Activated CD8-positive, alpha-beta memory T cell treated with anti-CD3 and anti-CD28 coated beads, Interleukin-2, amount 10 ng/mL, durations not matched to agents 7 days and 5 days (primary cell): ENCODE data around the gene HIVEP2. TPM values are rescaled to one million over a fixed set of nuclear protein-coding genes. Genes with fewer than 3 reads are reported as not detected.
"Not testable (repeated sequence)": the region's sequence is repeated elsewhere in the genome, so short reads cannot be mapped to it uniquely, and the experiment has no call there.

Experiments
- ATAC-seq: fragments of 150-1000 bp; cut with Tn5 transposase; one replicate; pipeline ENCODE4 v1.10.0; 2021; ENCODE audit warnings: moderate library complexity
- CTCF ChIA-PET: fragments of 350-600 bp; sonication (Branson Sonifier 250); formaldehyde crosslinking; loops from one replicate; lab custom pipeline; 2021; ENCODE audit warnings: antibody characterized with exemption; lab: Charles Lee
- DNase-seq: peaks from one replicate; pipeline ENCODE4 v3.0.0-alpha.2; 2020
- H3K27ac Mint-ChIP-seq: one replicate; pipeline ENCODE4 v1.8.0; 2021; ENCODE audit warnings: mild to moderate bottlenecking, mixed read lengths
- H3K27me3 Mint-ChIP-seq: one replicate; pipeline ENCODE4 v1.8.0; 2021; ENCODE audit warnings: mixed read lengths
- H3K36me3 Mint-ChIP-seq: one replicate; pipeline ENCODE4 v1.8.0; 2021; ENCODE audit warnings: mild to moderate bottlenecking, mixed read lengths
- H3K4me1 Mint-ChIP-seq: one replicate; pipeline ENCODE4 v1.8.0; 2021; ENCODE audit warnings: mixed read lengths
- H3K4me3 Mint-ChIP-seq: one replicate; pipeline ENCODE4 v1.8.0; 2021; ENCODE audit warnings: mild to moderate bottlenecking, moderate library complexity, mixed read lengths
- H3K9me3 Mint-ChIP-seq: one replicate; pipeline ENCODE4 v1.8.0; 2022; ENCODE audit warnings: low read depth, mixed read lengths
- total RNA-seq, 2 experiments: library from RNA; stranded (reverse); gene quantifications; one replicate each; pipeline ENCODE4 v1.2.3, GENCODE V29; 2021

Gene HIVEP2, protein sequence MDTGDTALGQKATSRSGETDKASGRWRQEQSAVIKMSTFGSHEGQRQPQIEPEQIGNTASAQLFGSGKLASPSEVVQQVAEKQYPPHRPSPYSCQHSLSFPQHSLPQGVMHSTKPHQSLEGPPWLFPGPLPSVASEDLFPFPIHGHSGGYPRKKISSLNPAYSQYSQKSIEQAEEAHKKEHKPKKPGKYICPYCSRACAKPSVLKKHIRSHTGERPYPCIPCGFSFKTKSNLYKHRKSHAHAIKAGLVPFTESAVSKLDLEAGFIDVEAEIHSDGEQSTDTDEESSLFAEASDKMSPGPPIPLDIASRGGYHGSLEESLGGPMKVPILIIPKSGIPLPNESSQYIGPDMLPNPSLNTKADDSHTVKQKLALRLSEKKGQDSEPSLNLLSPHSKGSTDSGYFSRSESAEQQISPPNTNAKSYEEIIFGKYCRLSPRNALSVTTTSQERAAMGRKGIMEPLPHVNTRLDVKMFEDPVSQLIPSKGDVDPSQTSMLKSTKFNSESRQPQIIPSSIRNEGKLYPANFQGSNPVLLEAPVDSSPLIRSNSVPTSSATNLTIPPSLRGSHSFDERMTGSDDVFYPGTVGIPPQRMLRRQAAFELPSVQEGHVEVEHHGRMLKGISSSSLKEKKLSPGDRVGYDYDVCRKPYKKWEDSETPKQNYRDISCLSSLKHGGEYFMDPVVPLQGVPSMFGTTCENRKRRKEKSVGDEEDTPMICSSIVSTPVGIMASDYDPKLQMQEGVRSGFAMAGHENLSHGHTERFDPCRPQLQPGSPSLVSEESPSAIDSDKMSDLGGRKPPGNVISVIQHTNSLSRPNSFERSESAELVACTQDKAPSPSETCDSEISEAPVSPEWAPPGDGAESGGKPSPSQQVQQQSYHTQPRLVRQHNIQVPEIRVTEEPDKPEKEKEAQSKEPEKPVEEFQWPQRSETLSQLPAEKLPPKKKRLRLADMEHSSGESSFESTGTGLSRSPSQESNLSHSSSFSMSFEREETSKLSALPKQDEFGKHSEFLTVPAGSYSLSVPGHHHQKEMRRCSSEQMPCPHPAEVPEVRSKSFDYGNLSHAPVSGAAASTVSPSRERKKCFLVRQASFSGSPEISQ (N-terminal part only)
- 10 to 100 TPM; 24.1 to 28.8 TPM for total RNA-seq

DNA sequence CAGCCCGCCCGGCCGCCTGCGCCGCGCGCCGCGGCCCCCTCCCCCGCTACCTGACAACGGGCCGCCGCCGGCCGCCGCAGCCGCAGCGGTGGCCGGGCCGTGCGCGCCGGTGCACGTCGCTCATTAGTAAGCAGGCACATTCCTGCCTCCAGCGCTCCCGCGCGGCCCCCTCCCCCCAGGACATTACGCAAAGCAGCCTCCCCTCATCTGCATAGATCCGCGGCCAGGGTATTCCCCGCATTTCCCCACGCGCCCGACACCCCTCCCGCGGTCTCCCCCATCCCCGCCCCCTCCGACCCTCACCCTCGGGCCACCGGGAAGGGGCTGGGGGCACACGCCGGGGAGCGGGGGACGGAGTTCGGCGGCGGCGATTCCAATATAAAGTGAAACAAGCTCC, at the start of gene HIVEP2:
Gene HIVEP2 (minus strand): TSS at position 128 of the 397 bp plus-strand sequence. CDS start 170,438 bp downstream, outside the sequence.
- Mint-ChIP-seq H3K27ac (peak within 1 kb of the TSS; percentile 96), H3K9me3 (no peaks in the 10 kb centered on the region), H3K4me1 (peaks cover 43% of the 10 kb centered on the region), H3K36me3 (no peaks in the 10 kb centered on the region), H3K4me3 (peak within 1 kb of the TSS; percentile 84), H3K27me3 (no peaks in the 10 kb centered on the region)
- CTCF ChIA-PET, result interaction anchor here (0.6 to 2.3 kb wide), 3 partner anchors 9 to 89 kb away, joined by 3 to 10 read pairs (median 3); no protein-coding TSS in a partner anchor
- peak; percentile 86 for DNase-seq
- peak; percentile 21 for ATAC-seq

DNA sequence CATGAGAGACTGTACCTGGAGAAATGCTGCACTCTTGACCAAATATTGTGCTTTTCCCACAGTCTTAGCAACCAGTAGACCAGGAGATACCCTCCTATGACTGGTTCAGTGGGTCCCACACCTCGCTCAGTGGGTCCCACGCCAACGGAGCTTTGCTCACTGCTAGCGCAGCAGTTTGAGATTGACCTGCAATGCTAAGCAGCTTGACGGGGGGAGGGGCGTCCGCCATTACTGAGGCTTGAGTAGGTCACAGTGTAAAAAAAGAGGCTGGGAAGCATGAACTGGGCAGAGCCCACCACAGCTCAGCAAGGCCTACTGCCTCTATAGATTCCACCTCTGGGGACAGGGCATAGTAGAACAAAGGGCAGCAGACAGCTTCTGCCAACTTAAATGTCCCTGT, 49.0 kb upstream of the HIVEP2 start:
- Mint-ChIP-seq H3K4me3 (no peak overlapping the region), H3K27ac (no peak overlapping the region), H3K9me3 (peaks cover 2% of the 10 kb centered on the region), H3K27me3 (no peaks in the 10 kb centered on the region), H3K36me3 (peaks cover 4% of the 10 kb centered on the region), H3K4me1 (peaks cover 2% of the 10 kb centered on the region)
- ATAC-seq, result no peak
- CTCF ChIA-PET, result no interaction called here
- DNase-seq, result no peak

DNA sequence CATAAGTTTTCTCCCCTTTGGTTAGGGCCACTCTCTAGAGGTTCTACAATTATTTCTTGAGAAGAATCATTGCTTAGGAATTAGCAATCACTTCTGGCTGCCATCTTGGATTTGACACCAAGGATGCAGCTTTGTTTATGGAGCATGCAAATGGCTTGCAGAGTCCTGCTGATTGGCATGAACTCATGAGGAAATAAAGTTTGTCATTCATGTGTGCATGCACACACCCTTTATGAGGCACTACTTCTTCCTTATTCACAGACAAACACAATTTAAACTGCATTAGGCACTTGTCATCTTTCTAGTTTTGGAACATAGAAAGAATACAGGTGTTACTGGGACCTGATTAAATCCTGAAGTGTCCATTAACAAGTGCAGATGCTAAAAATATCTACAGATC, 42.5 kb upstream of the HIVEP2 start:
- H3K9me3 Mint-ChIP-seq, result peaks cover 2% of the 10 kb centered on the region
- peaks cover 8% of the 10 kb centered on the region for H3K27me3 Mint-ChIP-seq
- no peak overlapping the region for H3K4me3 Mint-ChIP-seq
- peaks cover 2% of the 10 kb centered on the region for H3K36me3 Mint-ChIP-seq
- no peak overlapping the region for H3K27ac Mint-ChIP-seq
- no peaks in the 10 kb centered on the region for H3K4me1 Mint-ChIP-seq
- ATAC-seq (no peak), DNase-seq (no peak)
- CTCF ChIA-PET, result no interaction called here

DNA sequence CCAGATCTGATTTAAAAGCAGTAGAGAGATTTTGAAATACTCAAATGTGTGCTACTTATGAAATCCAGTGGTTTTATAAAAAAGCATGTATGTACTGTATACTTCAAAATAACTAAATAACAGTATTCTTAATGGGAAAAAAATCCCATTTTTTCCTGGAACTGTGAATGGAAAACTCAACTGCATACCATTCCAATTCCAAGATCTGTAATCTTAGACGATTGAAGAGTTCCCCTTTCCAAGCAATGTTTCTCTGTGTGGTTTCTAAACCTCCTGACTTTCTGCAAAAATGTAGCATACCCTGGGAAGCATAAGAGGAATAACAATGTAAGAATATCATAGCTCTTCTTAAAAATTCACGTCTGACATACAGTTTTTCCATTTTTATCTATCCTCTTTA, 40.3 kb upstream of the HIVEP2 start:
- DNase-seq, result no peak
- CTCF ChIA-PET, result no interaction called here
- Mint-ChIP-seq H3K27me3 (peaks cover 8% of the 10 kb centered on the region), H3K4me3 (no peak overlapping the region), H3K36me3 (peaks cover 7% of the 10 kb centered on the region), H3K4me1 (no peaks in the 10 kb centered on the region), H3K27ac (no peak overlapping the region), H3K9me3 (peaks cover 13% of the 10 kb centered on the region)
- no peak for ATAC-seq

DNA sequence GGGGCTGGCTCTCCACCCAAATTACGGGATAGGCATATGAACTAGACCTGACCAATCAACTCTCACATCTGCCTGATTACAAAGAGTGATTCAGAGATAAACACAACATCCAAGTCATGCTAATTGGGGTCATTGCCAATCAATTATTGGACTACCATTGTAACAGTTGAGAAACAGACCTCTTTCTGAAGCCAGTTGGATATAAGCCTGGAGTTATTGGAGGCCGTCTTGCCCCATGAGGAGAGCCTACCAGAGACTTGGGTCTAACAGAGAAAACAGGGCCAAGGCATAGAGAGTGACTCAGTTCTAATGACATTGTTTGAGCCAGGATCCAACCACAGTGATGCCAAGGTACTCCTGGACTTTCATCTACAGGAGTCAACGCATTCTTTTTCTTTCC, 39.4 kb upstream of the HIVEP2 start:
- no peak overlapping the region for H3K27ac Mint-ChIP-seq
- H3K9me3 Mint-ChIP-seq, result peaks cover 14% of the 10 kb centered on the region
- no peaks in the 10 kb centered on the region for H3K4me1 Mint-ChIP-seq
- CTCF ChIA-PET, result no interaction called here
- peaks cover 8% of the 10 kb centered on the region for H3K27me3 Mint-ChIP-seq
- ATAC-seq (no peak), DNase-seq (no peak)
- H3K36me3 Mint-ChIP-seq, result peaks cover 7% of the 10 kb centered on the region
- no peak overlapping the region for H3K4me3 Mint-ChIP-seq

DNA sequence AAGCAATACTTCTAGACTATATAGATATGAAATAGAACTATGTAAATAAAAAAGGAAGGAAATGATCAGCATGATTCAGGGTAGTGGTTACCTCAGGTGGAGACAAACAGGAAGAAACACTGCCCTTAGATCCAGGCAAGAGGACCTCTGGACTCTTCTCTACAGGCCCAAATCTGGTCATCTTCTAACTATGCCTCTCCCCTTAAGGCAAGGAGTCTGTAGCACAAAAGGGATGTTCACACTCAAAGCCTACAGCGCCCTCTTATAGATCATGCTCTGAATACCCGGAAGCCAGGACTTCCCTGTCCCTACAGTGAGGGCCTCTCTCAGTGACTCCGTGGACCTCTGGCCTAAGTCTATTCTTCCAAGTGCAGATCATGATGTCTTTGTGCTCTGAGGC, 30.4 kb upstream of the HIVEP2 start:
- Mint-ChIP-seq H3K36me3 (no peaks in the 10 kb centered on the region), H3K4me3 (no peak overlapping the region), H3K27ac (no peak overlapping the region), H3K9me3 (peaks cover 4% of the 10 kb centered on the region), H3K4me1 (peaks cover 2% of the 10 kb centered on the region), H3K27me3 (no peaks in the 10 kb centered on the region)
- DNase-seq, result no peak
- CTCF ChIA-PET, result no interaction called here
- no peak for ATAC-seq

DNA sequence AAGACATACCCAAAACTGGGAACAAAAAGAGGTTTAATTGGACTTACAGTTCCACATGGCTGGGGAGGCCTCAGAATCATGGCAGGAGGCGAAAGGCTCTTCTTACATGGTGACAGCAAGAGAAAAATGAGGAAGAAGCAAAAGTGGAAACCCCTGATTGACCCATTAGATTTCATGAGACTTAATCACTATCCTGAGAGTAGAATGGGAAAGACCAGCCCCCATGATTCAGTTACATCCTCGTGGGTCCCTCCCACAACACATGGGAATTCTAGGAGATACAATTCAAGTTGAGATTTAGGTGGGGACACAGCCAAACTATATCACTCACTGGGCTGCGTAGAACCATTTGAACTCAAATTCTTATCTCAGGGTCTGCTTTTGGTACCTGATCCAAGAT, 26.0 kb upstream of the HIVEP2 start:
- H3K4me1 Mint-ChIP-seq, H3K27ac Mint-ChIP-seq, H3K36me3 Mint-ChIP-seq, ATAC-seq, H3K27me3 Mint-ChIP-seq, DNase-seq, H3K4me3 Mint-ChIP-seq, CTCF ChIA-PET, H3K9me3 Mint-ChIP-seq: not testable (repeated sequence)

DNA sequence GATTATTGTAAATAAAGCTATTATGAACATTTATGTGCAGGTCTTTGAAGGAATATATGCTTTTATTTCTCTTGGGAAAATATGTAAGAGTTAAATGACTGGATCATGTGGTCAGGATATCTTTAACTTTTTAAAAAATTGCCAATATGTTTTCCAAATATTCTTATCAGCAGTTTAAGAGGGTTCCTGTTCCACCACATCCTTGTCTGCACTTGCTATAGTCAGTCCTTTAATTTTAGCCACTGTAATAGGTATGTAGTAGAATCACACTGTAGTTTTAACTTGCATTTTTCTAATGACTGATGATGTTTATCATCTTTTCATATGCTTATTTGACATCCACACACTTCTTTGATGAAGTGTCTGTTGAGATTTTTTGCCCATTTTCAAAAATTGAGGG, 23.6 kb upstream of the HIVEP2 start:
- CTCF ChIA-PET, result no interaction called here
- Mint-ChIP-seq H3K27ac (no peak overlapping the region), H3K9me3 (no peaks in the 10 kb centered on the region), H3K27me3 (no peaks in the 10 kb centered on the region), H3K4me3 (no peak overlapping the region), H3K36me3 (no peaks in the 10 kb centered on the region), H3K4me1 (peaks cover 6% of the 10 kb centered on the region)
- DNase-seq (no peak), ATAC-seq (no peak)

DNA sequence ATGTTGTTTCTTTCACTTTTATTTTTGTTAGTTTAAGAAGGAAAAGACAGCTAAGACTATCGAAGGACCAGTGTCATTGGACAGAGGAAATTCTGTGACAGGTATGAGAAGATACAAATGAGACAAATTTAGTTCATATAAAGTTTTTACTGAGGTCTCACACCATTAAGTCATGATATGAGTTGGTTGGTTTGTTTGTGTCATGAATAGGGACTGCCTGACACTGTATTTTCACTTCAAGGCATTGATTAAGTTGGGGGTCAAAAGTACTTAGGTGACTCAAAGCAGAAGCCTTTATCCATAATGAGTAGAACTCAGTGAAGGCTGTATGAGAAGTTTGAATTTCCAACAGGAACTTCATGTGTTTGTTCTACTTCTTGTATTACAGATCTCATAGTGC, 21.3 kb upstream of the HIVEP2 start:
- H3K36me3 Mint-ChIP-seq, result no peaks in the 10 kb centered on the region
- H3K9me3 Mint-ChIP-seq, result no peaks in the 10 kb centered on the region
- no peak for ATAC-seq
- CTCF ChIA-PET, result no interaction called here
- no peaks in the 10 kb centered on the region for H3K27me3 Mint-ChIP-seq
- no peak overlapping the region for H3K27ac Mint-ChIP-seq
- DNase-seq, result no peak
- H3K4me3 Mint-ChIP-seq, result no peak overlapping the region
- peaks cover 6% of the 10 kb centered on the region for H3K4me1 Mint-ChIP-seq

DNA sequence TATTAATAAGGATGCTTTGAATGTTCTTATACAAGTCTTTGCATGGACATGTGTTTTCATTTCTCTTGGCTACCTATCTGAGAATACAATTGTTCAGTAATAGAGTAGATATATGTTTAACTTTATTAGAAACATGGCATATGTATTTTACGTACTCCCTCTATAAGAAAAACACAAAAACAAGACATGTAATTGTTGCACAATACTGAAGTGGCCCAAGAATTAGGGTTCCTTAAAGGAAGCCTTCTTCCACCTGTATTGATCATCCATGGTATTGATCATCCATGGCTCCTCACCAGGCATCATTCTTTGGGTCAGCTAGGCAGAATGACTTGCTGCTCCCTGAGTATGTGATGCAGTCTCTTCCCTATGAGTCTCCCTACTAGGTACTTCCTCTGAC, 20.2 kb upstream of the HIVEP2 start:
- H3K36me3 Mint-ChIP-seq, result peaks cover 4% of the 10 kb centered on the region
- no peaks in the 10 kb centered on the region for H3K27me3 Mint-ChIP-seq
- no peak overlapping the region for H3K27ac Mint-ChIP-seq
- DNase-seq, result no peak
- CTCF ChIA-PET, result no interaction called here
- H3K4me3 Mint-ChIP-seq, result no peak overlapping the region
- H3K9me3 Mint-ChIP-seq, result peaks cover 2% of the 10 kb centered on the region
- ATAC-seq, result no peak
- peaks cover 6% of the 10 kb centered on the region for H3K4me1 Mint-ChIP-seq

DNA sequence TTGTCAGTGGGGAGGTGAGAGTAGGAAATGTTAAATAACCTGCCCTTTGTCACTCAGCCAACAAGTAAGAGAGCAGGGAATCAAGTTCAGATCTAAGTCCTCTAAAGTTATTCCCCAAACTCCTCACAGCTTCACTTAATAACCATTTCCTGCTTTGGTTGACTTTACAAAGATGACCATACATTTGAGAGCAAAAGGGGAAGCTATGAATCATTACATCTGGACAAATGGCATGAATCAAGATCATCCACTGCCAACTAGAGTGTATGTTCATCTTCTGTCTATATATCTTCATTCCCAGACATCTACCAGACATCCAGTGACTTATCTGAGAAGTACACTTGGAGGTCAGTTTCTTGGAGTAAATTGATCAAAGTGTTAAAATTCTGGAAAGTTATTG, 15.1 kb upstream of the HIVEP2 start:
- ATAC-seq (no peak), DNase-seq (no peak)
- Mint-ChIP-seq H3K27me3 (no peaks in the 10 kb centered on the region), H3K27ac (no peak overlapping the region), H3K4me1 (no peaks in the 10 kb centered on the region), H3K9me3 (peaks cover 2% of the 10 kb centered on the region), H3K4me3 (no peak overlapping the region), H3K36me3 (peaks cover 4% of the 10 kb centered on the region)
- CTCF ChIA-PET, result no interaction called here

DNA sequence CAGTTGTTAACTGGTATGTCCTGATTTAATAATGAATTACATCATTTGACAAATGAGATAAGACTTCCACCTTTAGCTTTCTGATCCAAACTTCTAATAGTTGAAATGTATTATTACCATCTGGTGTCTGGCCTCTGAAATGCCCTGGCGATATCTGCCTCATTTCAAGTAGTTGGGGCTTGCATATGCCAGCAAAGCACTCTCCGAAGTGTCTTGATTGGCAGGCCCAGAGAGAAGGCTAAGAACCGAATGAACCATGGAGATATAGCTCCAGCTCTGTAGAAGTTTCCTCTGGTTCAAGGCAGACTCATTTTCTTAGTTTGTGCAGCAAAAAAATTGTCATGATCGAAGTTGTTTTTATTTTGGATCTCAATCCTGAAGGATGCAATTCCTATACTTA, 13.4 kb upstream of the HIVEP2 start:
- H3K36me3 Mint-ChIP-seq, result peaks cover 4% of the 10 kb centered on the region
- ATAC-seq, result no peak
- H3K4me3 Mint-ChIP-seq, result no peak overlapping the region
- CTCF ChIA-PET, result interaction anchor here (1.0 kb wide), 1 partner anchor 469 kb away, joined by 3 read pairs; no protein-coding TSS in a partner anchor
- no peaks in the 10 kb centered on the region for H3K27me3 Mint-ChIP-seq
- H3K27ac Mint-ChIP-seq, result no peak overlapping the region
- no peak for DNase-seq
- no peaks in the 10 kb centered on the region for H3K4me1 Mint-ChIP-seq
- peaks cover 2% of the 10 kb centered on the region for H3K9me3 Mint-ChIP-seq

DNA sequence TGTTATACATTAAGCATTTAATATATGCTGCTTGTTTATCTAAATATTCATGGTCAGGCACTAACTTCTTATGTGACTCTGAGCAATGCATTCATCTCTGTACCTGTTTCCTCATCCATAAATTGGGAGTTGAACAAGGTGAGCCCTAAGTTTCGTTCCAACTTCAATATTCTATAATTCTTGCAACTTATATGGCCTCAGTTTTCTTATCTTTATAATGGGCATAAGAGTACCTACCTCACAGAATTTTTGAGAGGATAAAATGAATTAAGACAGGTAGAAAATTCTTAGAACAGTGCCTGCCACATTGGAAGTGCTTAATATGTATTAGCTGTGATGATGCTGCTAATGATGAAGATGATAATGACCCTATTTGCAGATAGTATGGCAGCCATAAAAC, 11.8 kb upstream of the HIVEP2 start:
- Mint-ChIP-seq H3K27ac (no peak overlapping the region), H3K4me3 (no peak overlapping the region), H3K4me1 (peaks cover 2% of the 10 kb centered on the region), H3K9me3 (peaks cover 2% of the 10 kb centered on the region), H3K27me3 (no peaks in the 10 kb centered on the region), H3K36me3 (peaks cover 4% of the 10 kb centered on the region)
- no peak for ATAC-seq
- CTCF ChIA-PET, result interaction anchor here (1.2 kb wide), 1 partner anchor 72 kb away, joined by 3 read pairs; no protein-coding TSS in a partner anchor
- no peak for DNase-seq
